Prostate gland (tissue), 2 donors: ENCODE results near the gene CDH26.

ENCODE experiments used
- POLR2A ChIP-seq: fragments of 450-650 bp; IDR thresholded peaks from one replicate; pipeline ENCODE4 v1.6.1; 2016; ENCODE audit warnings: antibody characterized with exemption, mild to moderate bottlenecking
- POLR2AphosphoS5 ChIP-seq: sonication (generic); formaldehyde crosslinking; IDR thresholded peaks from one replicate; pipeline ENCODE4 v1.6.1; 2017; ENCODE audit warnings: antibody characterized with exemption
- TF ChIP-seq, protein P1 (sequence below), 4 experiments: fragments of 200-600 bp in 2 of 4; fragments of 450-650 bp in 2 of 4; sonication (generic) in 2 of 4; IDR thresholded peaks; 1 replicate in 3 of 4; 2 replicates in 1 of 4; pipeline ENCODE4 v1.5.1; 2016 to 2019; ENCODE audit warnings: antibody characterized with exemption in 4 of 4, mild to moderate bottlenecking in 2 of 4, moderate library complexity in 2 of 4

DNA sequence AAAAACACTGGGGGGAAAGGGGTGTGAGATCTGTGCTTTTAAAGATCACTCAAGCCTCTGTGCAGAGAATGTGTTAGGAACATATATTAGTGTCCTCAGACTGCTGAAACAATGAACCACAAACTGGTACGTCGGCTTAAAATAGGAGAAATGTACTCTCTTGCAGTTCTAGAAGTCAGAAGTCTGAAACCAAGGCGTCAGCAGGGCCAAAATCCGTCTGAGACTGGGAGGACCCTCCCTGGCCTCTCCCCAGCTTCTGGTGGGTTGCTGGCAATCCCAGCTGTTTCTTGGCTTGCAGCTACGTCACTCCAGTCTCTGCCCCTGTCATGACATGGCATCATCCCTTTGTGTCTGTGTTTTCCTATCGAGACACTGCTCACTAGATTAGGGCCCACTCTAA lies 3.9 kb downstream of the CDH26 start:
- TF ChIP-seq, protein P1, sequence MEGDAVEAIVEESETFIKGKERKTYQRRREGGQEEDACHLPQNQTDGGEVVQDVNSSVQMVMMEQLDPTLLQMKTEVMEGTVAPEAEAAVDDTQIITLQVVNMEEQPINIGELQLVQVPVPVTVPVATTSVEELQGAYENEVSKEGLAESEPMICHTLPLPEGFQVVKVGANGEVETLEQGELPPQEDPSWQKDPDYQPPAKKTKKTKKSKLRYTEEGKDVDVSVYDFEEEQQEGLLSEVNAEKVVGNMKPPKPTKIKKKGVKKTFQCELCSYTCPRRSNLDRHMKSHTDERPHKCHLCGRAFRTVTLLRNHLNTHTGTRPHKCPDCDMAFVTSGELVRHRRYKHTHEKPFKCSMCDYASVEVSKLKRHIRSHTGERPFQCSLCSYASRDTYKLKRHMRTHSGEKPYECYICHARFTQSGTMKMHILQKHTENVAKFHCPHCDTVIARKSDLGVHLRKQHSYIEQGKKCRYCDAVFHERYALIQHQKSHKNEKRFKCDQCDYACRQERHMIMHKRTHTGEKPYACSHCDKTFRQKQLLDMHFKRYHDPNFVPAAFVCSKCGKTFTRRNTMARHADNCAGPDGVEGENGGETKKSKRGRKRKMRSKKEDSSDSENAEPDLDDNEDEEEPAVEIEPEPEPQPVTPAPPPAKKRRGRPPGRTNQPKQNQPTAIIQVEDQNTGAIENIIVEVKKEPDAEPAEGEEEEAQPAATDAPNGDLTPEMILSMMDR (IDR thresholded peaks at IDR 0.05) = no peak
- TF ChIP-seq POLR2A (no peak), POLR2AphosphoS5 (no peak)
